HepG2 (cell line): ENCODE results near the gene KCNK5. TPM values are rescaled to one million over a fixed set of nuclear protein-coding genes. Genes with fewer than 3 reads are reported as not detected.

Source experiments
- ATAC-seq: fragments of 200-7000 bp; cut with Tn5 transposase; 3 replicates; pipeline ENCODE4 v1.9.1; 2020; ENCODE audit warnings: mild to moderate bottlenecking, moderate library complexity
- BruUV-seq: library from RNA; stranded (reverse); fragments of 400-500 nt; replicated peaks from 2 replicates; lab custom pipeline; 2021; lab: Mats Ljungman, UMichigan
- CTCF ChIA-PET: fragments of 300-600 bp; formaldehyde crosslinking; extraction: SDS; loops from one replicate; lab custom pipeline; 2021; ENCODE audit warnings: low total read pairs, inconsistent platforms, low intra/inter-chr PET ratio; lab: Yijun Ruan, JAX
- POLR2A ChIA-PET: fragments of 350-600 bp; sonication (Branson Sonifier 250); formaldehyde crosslinking; loops from one replicate; lab custom pipeline; 2020; ENCODE audit warnings: antibody characterized with exemption, inconsistent platforms; lab: Yijun Ruan, JAX
- DNase-seq: peaks from one replicate; pipeline ENCODE4 v3.0.0-alpha.2; 2015; ENCODE audit warnings: low spot score
- FAIRE-seq: peaks from 3 replicates; lab custom pipeline; 2011; peaks lifted over from hg19 to GRCh38; lab: Jason Lieb, UNC
- H2AFZ ChIP-seq: one replicate; pipeline ENCODE4 v1.6.1; 2011; ENCODE audit warnings: low read length, inconsistent platforms
- H3K27ac ChIP-seq: fragments of 300-600 bp; 3 replicates; pipeline ENCODE4 v1.8.0; 2011; ENCODE audit warnings: mixed run types, mild to moderate bottlenecking, mixed read lengths, low read length, inconsistent platforms; ENCODE audit not compliant: insufficient read depth; ENCODE audit errors: extremely low read length
- H3K27me3 ChIP-seq, 2 experiments: fragments of 200-600 bp in 1 of 2; 2 replicates in 1 of 2; 3 replicates in 1 of 2; pipeline versions ENCODE4 v1.6.0 to v1.8.0; 2011; ENCODE audit warnings: low read length in 2 of 2, mild to moderate bottlenecking in 2 of 2, moderate library complexity in 2 of 2, inconsistent platforms in 1 of 2; ENCODE audit not compliant: insufficient read depth in 2 of 2, control insufficient read depth in 1 of 2
- H3K36me3 ChIP-seq, 2 experiments: fragments of 200-600 bp in 1 of 2; replicated peaks in 1 of 2; 2 replicates in 1 of 2; 3 replicates in 1 of 2; pipeline versions ENCODE4 v1.5.1 to v1.8.0; 2011; ENCODE audit warnings: low read length in 2 of 2, inconsistent platforms in 1 of 2; ENCODE audit not compliant: insufficient read depth in 2 of 2, control insufficient read depth in 1 of 2
- H3K4me1 ChIP-seq: 2 replicates; pipeline ENCODE4 v1.5.1; 2012; ENCODE audit warnings: low read length, inconsistent platforms; ENCODE audit not compliant: insufficient read depth
- H3K4me2 ChIP-seq: 2 replicates; pipeline ENCODE4 v1.6.0; 2011; ENCODE audit warnings: low read depth, low read length, inconsistent platforms
- H3K4me3 ChIP-seq, 3 experiments: fragments of 200-600 bp in 1 of 3; sonication (generic), shearing (Covaris generic) in 1 of 3; replicated peaks in 1 of 3; 2 replicates each; pipeline ENCODE4 v1.5.1; 2011 to 2016; ENCODE audit warnings: low read length in 3 of 3, inconsistent platforms in 2 of 3, low read depth in 2 of 3, mild to moderate bottlenecking in 2 of 3, control low read depth in 1 of 3, mixed read lengths in 1 of 3; ENCODE audit not compliant: insufficient read depth in 1 of 3
- H3K79me2 ChIP-seq: one replicate; pipeline ENCODE4 v1.6.1; 2011; ENCODE audit warnings: low read length, inconsistent platforms; ENCODE audit not compliant: insufficient read depth
- H3K9ac ChIP-seq: 2 replicates; pipeline ENCODE4 v1.6.0; 2011; ENCODE audit warnings: mild to moderate bottlenecking, low read depth, low read length, inconsistent platforms; ENCODE audit not compliant: insufficient read depth
- H3K9me3 ChIP-seq: 2 replicates; pipeline ENCODE4 v1.5.1; 2012; ENCODE audit warnings: mild to moderate bottlenecking, low read length
- H4K20me1 ChIP-seq: 2 replicates; pipeline ENCODE4 v1.6.0; 2011; ENCODE audit warnings: inconsistent platforms, mild to moderate bottlenecking, low read length, moderate library complexity; ENCODE audit not compliant: insufficient read depth
- ETV5 ChIP-seq: IDR thresholded peaks from 2 replicates; pipeline ENCODE4 v1.6.1; 2018; ENCODE audit warnings: missing biosample characterization, missing genetic modification reagents, inconsistent platforms, borderline replicate concordance
- HIVEP1 ChIP-seq: sonication (generic); formaldehyde crosslinking; IDR thresholded peaks from 2 replicates; pipeline ENCODE4 v1.4.0; 2020; ENCODE audit warnings: mild to moderate bottlenecking, missing genetic modification reagents
- KAT7 ChIP-seq: IDR thresholded peaks from 2 replicates; pipeline ENCODE4 v1.6.1; 2018; ENCODE audit warnings: borderline replicate concordance, missing compliant biosample characterization
- PAF1 ChIP-seq: IDR thresholded peaks from 2 replicates; pipeline ENCODE4 v1.6.1; 2016; ENCODE audit warnings: missing genetic modification reagents, missing compliant biosample characterization
- RAD51 ChIP-seq: fragments of 450-650 bp; IDR thresholded peaks from 2 replicates; pipeline ENCODE4 v1.6.1; 2016; ENCODE audit warnings: borderline replicate concordance
- RCOR2 ChIP-seq: IDR thresholded peaks from 2 replicates; pipeline ENCODE4 v1.6.1; 2016; ENCODE audit warnings: missing biosample characterization, missing genetic modification reagents
- RORA ChIP-seq: sonication (generic); formaldehyde crosslinking; IDR thresholded peaks from 2 replicates; pipeline ENCODE4 v1.5.0; 2020; ENCODE audit warnings: mild to moderate bottlenecking, missing genetic modification reagents, moderate library complexity
- SNRNP70 ChIP-seq: fragments of 200-400 bp; formaldehyde crosslinking; IDR thresholded peaks from 2 replicates; pipeline ENCODE4 v1.6.1; 2017; ENCODE audit warnings: mild to moderate bottlenecking, low read depth, low read length, moderate library complexity
- SP2 ChIP-seq: sonication (generic); formaldehyde crosslinking; IDR thresholded peaks from 2 replicates; pipeline ENCODE4 v1.5.1; 2020; ENCODE audit warnings: mild to moderate bottlenecking, missing genetic modification reagents
- ZFP37 ChIP-seq: sonication (generic); formaldehyde crosslinking; IDR thresholded peaks from 2 replicates; pipeline ENCODE4 v1.4.0; 2020; ENCODE audit warnings: missing genetic modification reagents, borderline replicate concordance
- ZNF230 ChIP-seq: sonication (generic); formaldehyde crosslinking; IDR thresholded peaks from 2 replicates; pipeline ENCODE4 v1.4.0; 2020; ENCODE audit warnings: mild to moderate bottlenecking, missing genetic modification reagents
- ZNF572 ChIP-seq: sonication (generic); formaldehyde crosslinking; IDR thresholded peaks from 2 replicates; pipeline ENCODE4 v1.5.1; 2020; ENCODE audit warnings: mild to moderate bottlenecking, missing genetic modification reagents
- ZNF761 ChIP-seq: sonication (generic); formaldehyde crosslinking; conservative IDR thresholded peaks from 2 replicates; pipeline ENCODE4 v1.4.0; 2020; ENCODE audit warnings: mild to moderate bottlenecking, missing genetic modification reagents
- WGBS: methylation state at CpG from one replicate; pipeline ENCODE4 v1.1.6; 2017; ENCODE audit warnings: low lambda C conversion rate; 5-methylcytosine and 5-hydroxymethylcytosine counted together
- in situ Hi-C: cut with HindIII; loops from 2 replicates; pipeline ENCODE4 v1.10.0; 2017; ENCODE audit warnings: low pct_unique_long_range_greater_than_20kb; ENCODE audit not compliant: extremely low pct_ligation_motif_present
- intact Hi-C: fragments of 100-400 bp; cut with micrococcal nuclease; formaldehyde crosslinking; loops from one replicate; pipeline ENCODE4 v1.10.0; 2022; ENCODE audit not compliant: unreplicated experiment
- polyA plus RNA-seq, 8 experiments: library from polyadenylated mRNA; depleted of rRNA in 3 of 8; stranded (reverse) in 7 of 8; unstranded in 1 of 8; fragments of >200 nt; fragmentation: Illumina TruSeq in 4 of 8; extraction: Trizol in 4 of 8; gene quantifications; 2 replicates each; pipeline versions ENCODE4 v1.2.1 to v1.2.3, GENCODE V29; 2011 to 2016; ENCODE audit warnings: low read depth in 4 of 8, missing spikeins in 1 of 8, mixed read lengths in 1 of 8; ENCODE audit not compliant: insufficient read depth in 1 of 8
- total RNA-seq, 5 experiments: library from RNA; depleted of rRNA; stranded (reverse); fragments of >200 nt; fragmentation: Illumina TruSeq; extraction: Trizol; gene quantifications; 2 replicates each; pipeline ENCODE4 v1.2.3, GENCODE V29; 2016; ENCODE audit warnings: low read depth in 1 of 5
- TF ChIP-seq, protein P1 (sequence below): sonication (generic); formaldehyde crosslinking; IDR thresholded peaks from 2 replicates; pipeline ENCODE4 v1.9.0; 2022; ENCODE audit warnings: low read depth, missing genetic modification reagents
- TF ChIP-seq, protein P2 (sequence below): sonication (generic); formaldehyde crosslinking; conservative IDR thresholded peaks from 2 replicates; pipeline ENCODE4 v1.4.0; 2020; ENCODE audit warnings: missing genetic modification reagents
- TF ChIP-seq, protein P3 (sequence below): sonication (generic); formaldehyde crosslinking; IDR thresholded peaks from 2 replicates; pipeline ENCODE4 v1.4.0; 2020; ENCODE audit warnings: mild to moderate bottlenecking, missing genetic modification reagents
- TF ChIP-seq, protein P4 (sequence below): sonication (generic); formaldehyde crosslinking; IDR thresholded peaks from 2 replicates; pipeline ENCODE4 v1.4.0; 2020; ENCODE audit warnings: missing genetic modification reagents
- TF ChIP-seq, protein P5 (sequence below): sonication (generic); formaldehyde crosslinking; IDR thresholded peaks from 2 replicates; pipeline ENCODE4 v1.5.0; 2020; ENCODE audit warnings: mild to moderate bottlenecking, missing genetic modification reagents, borderline replicate concordance

Gene KCNK5
- total and polyA plus RNA-seq, 2 of the 13 experiments (the other 11 are each of a cell fraction or from before 2014, with no cell fraction given), result 0.04 TPM; not detected in 1

DNA sequence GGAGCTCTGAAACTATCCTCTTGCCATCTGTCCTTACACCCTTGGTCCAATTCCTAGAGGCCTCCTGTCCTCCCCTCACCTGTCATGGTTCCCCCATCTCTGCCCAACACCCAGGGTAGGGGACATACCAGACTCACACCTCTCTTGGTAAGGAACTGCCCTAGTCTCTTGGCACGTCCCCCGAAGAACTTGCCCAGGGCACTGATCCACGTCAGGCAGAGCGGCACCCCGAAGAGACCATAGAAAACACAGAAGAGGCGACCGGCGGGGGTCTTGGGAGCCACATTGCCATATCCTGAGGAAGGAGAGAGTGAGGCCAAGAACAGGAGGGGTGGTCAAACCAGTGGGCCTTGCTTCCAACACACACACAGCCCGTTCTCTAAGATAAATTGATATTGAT, 34.8 kb downstream of the KCNK5 start:
- CTCF ChIA-PET, result no interaction called here
- no TSS peak for BruUV-seq
- no peak overlapping the region for H3K9ac ChIP-seq
- TF ChIP-seq, protein P1, sequence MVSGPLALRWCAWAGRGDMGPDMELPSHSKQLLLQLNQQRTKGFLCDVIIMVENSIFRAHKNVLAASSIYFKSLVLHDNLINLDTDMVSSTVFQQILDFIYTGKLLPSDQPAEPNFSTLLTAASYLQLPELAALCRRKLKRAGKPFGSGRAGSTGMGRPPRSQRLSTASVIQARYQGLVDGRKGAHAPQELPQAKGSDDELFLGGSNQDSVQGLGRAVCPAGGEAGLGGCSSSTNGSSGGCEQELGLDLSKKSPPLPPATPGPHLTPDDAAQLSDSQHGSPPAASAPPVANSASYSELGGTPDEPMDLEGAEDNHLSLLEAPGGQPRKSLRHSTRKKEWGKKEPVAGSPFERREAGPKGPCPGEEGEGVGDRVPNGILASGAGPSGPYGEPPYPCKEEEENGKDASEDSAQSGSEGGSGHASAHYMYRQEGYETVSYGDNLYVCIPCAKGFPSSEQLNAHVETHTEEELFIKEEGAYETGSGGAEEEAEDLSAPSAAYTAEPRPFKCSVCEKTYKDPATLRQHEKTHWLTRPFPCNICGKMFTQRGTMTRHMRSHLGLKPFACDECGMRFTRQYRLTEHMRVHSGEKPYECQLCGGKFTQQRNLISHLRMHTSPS (CRISPR knock-in tag), result no peak
- TF ChIP-seq, protein P2, sequence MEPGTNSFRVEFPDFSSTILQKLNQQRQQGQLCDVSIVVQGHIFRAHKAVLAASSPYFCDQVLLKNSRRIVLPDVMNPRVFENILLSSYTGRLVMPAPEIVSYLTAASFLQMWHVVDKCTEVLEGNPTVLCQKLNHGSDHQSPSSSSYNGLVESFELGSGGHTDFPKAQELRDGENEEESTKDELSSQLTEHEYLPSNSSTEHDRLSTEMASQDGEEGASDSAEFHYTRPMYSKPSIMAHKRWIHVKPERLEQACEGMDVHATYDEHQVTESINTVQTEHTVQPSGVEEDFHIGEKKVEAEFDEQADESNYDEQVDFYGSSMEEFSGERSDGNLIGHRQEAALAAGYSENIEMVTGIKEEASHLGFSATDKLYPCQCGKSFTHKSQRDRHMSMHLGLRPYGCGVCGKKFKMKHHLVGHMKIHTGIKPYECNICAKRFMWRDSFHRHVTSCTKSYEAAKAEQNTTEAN (CRISPR knock-in tag), result no peak
- TF ChIP-seq, protein P3, sequence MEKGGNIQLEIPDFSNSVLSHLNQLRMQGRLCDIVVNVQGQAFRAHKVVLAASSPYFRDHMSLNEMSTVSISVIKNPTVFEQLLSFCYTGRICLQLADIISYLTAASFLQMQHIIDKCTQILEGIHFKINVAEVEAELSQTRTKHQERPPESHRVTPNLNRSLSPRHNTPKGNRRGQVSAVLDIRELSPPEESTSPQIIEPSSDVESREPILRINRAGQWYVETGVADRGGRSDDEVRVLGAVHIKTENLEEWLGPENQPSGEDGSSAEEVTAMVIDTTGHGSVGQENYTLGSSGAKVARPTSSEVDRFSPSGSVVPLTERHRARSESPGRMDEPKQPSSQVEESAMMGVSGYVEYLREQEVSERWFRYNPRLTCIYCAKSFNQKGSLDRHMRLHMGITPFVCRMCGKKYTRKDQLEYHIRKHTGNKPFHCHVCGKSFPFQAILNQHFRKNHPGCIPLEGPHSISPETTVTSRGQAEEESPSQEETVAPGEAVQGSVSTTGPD (CRISPR knock-in tag), result no peak
- TF ChIP-seq ZFP37 (CRISPR knock-in tag), result no peak
- TF ChIP-seq RORA, result no peak
- TF ChIP-seq ZNF761 (CRISPR knock-in tag), result no peak
- TF ChIP-seq KAT7 (CRISPR knock-in tag), result no peak
- TF ChIP-seq SP2 (CRISPR knock-in tag), result no peak
- no peak for TF ChIP-seq PAF1 (CRISPR knock-in tag)
- TF ChIP-seq HIVEP1 (CRISPR knock-in tag), result no peak
- TF ChIP-seq ZNF572 (CRISPR knock-in tag), result no peak
- TF ChIP-seq ETV5 (CRISPR knock-in tag), result no peak
- TF ChIP-seq RCOR2 (CRISPR knock-in tag), result no peak
- TF ChIP-seq RAD51, result no peak
- TF ChIP-seq ZNF230 (CRISPR knock-in tag), result no peak
- TF ChIP-seq, protein P4, sequence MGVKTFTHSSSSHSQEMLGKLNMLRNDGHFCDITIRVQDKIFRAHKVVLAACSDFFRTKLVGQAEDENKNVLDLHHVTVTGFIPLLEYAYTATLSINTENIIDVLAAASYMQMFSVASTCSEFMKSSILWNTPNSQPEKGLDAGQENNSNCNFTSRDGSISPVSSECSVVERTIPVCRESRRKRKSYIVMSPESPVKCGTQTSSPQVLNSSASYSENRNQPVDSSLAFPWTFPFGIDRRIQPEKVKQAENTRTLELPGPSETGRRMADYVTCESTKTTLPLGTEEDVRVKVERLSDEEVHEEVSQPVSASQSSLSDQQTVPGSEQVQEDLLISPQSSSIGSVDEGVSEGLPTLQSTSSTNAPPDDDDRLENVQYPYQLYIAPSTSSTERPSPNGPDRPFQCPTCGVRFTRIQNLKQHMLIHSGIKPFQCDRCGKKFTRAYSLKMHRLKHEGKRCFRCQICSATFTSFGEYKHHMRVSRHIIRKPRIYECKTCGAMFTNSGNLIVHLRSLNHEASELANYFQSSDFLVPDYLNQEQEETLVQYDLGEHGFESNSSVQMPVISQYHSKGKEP (CRISPR knock-in tag), result no peak
- TF ChIP-seq, protein P5, sequence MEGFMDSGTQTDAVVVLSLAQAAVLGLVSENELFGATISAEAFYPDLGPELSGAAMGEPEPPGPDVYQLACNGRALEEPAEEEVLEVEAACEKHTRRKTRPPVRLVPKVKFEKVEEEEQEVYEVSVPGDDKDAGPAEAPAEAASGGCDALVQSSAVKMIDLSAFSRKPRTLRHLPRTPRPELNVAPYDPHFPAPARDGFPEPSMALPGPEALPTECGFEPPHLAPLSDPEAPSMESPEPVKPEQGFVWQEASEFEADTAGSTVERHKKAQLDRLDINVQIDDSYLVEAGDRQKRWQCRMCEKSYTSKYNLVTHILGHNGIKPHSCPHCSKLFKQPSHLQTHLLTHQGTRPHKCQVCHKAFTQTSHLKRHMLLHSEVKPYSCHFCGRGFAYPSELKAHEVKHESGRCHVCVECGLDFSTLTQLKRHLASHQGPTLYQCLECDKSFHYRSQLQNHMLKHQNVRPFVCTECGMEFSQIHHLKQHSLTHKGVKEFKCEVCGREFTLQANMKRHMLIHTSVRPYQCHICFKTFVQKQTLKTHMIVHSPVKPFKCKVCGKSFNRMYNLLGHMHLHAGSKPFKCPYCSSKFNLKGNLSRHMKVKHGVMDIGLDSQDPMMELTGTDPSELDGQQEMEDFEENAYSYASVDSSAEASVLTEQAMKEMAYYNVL, result no peak
- no peak for TF ChIP-seq SNRNP70
- TF ChIP-seq, all 625 proteins: peak for 0
- Histone ChIP-seq H3K36me3 (no peaks in the 10 kb centered on the region), H3K4me3 (no peak overlapping the region), H2AFZ (no peak overlapping the region), H3K27me3 (no peaks in the 10 kb centered on the region), H3K9me3 (no peaks in the 10 kb centered on the region), H3K4me1 (no peaks in the 10 kb centered on the region), H3K27ac (no peak overlapping the region), H3K79me2 (no peaks in the 10 kb centered on the region), H4K20me1 (no peaks in the 10 kb centered on the region), H3K4me2 (no peak overlapping the region)
- intact Hi-C loops (no loop called here), in situ Hi-C loops (no loop called here)
- 66% methylated on average over 9 of the region's 9 CpGs for WGBS
- POLR2A ChIA-PET, result no interaction called here
- FAIRE-seq, result no peak
- no peak for DNase-seq
- ATAC-seq, result no peak
